ENCODE results near the gene SLC7A6.
"Not testable (repeated sequence)": the region's sequence is repeated elsewhere in the genome, so short reads cannot be mapped to it uniquely, and the experiment has no call there.

Gene SLC7A6

GRCh38 chr16:68283801-68284598 lies 19.7 kb downstream of the SLC7A6 start:
- no peak for DNase-seq (ENCODE audit: low read depth)

GRCh38 chr16:68284847-68285246 lies 20.5 kb downstream of the SLC7A6 start:
- no peak for DNase-seq (ENCODE audit: low read depth)

- no peak for DNase-seq (ENCODE audit: low read depth)
These were observed 21.4 kb downstream of the SLC7A6 start for GRCh38 chr16:68285683-68286082.

- no peak for DNase-seq (ENCODE audit: low read depth)
These were observed 22.1 kb downstream of the SLC7A6 start for GRCh38 chr16:68286153-68287074.

GRCh38 chr16:68287276-68288251 lies 23.2 kb downstream of the SLC7A6 start:
- DNase-seq (ENCODE audit: low read depth): no peak

GRCh38 chr16:68288252-68288650 lies 23.9 kb downstream of the SLC7A6 start:
- DNase-seq (ENCODE audit: low read depth): no peak

GRCh38 chr16:68288796-68289195 lies 24.5 kb downstream of the SLC7A6 start:
- not testable (repeated sequence) for DNase-seq (ENCODE audit: low read depth)

GRCh38 chr16:68289202-68289601 lies 24.9 kb downstream of the SLC7A6 start:
- DNase-seq (ENCODE audit: low read depth): no peak

GRCh38 chr16:68289621-68290329 lies 25.4 kb downstream of the SLC7A6 start:
- peak; percentile 36 for DNase-seq (ENCODE audit: low read depth)

GRCh38 chr16:68290450-68290849 lies 26.1 kb downstream of the SLC7A6 start:
- DNase-seq (ENCODE audit: low read depth): no peak

- no peak for DNase-seq (ENCODE audit: low read depth)
These were observed 26.9 kb downstream of the SLC7A6 start for GRCh38 chr16:68291227-68291626.

GRCh38 chr16:68292425-68292824 lies 28.1 kb downstream of the SLC7A6 start:
- no peak for DNase-seq (ENCODE audit: low read depth)

- no peak for DNase-seq (ENCODE audit: low read depth)
These were observed 32.0 kb downstream of the SLC7A6 start for GRCh38 chr16:68296291-68296690.

- no peak for DNase-seq (ENCODE audit: low read depth)
These were observed 32.4 kb downstream of the SLC7A6 start for GRCh38 chr16:68296693-68297092.

- DNase-seq (ENCODE audit: low read depth): no peak
These were observed 33.6 kb downstream of the SLC7A6 start for GRCh38 chr16:68297908-68298307.

GRCh38 chr16:68298312-68298711 lies 34.0 kb downstream of the SLC7A6 start:
- DNase-seq (ENCODE audit: low read depth): no peak

- DNase-seq (ENCODE audit: low read depth): no peak
These were observed 34.7 kb downstream of the SLC7A6 start for GRCh38 chr16:68298907-68299561.

GRCh38 chr16:68299571-68300453 lies 35.5 kb downstream of the SLC7A6 start:
- DNase-seq (ENCODE audit: low read depth): no peak

GRCh38 chr16:68300734-68301459 lies 36.6 kb downstream of the SLC7A6 start:
- no peak for DNase-seq (ENCODE audit: low read depth)

Data from activated T-cell treated with anti-CD3 and anti-CD28 coated beads for 1 hour (primary cell).